ENCODE results near the gene CRYBG3. TPM values are rescaled to one million over a fixed set of nuclear protein-coding genes. Genes with fewer than 3 reads are reported as not detected.

CRYBG3 gene
- total RNA-seq, 1 experiment from 2014 or later = 5.9 TPM

- no peak overlapping the region for H4K8ac ChIP-seq (replicated peaks; ENCODE audit: insufficient read length, low read depth, low read length)
- no peaks in the 10 kb centered on the region for H3K27me3 ChIP-seq (ENCODE audit: insufficient read depth, low read length)
- no peak overlapping the region for H3K4me3 Mint-ChIP-seq
- WGBS (ENCODE audit: extremely low coverage, insufficient read length, low lambda C conversion rate) = no CpG with 5 or more reads among the region's 1 CpG
- peaks cover 5% of the 10 kb centered on the region for H3K23me2 ChIP-seq (ENCODE audit: insufficient read length, low read depth, low read length, poor library complexity, severe bottlenecking)
- H2AK5ac ChIP-seq (ENCODE audit: insufficient read length, low read length) = no peak overlapping the region
- H3K4ac ChIP-seq (ENCODE audit: low read depth, low read length) = no peak overlapping the region
- H2BK20ac ChIP-seq (ENCODE audit: low read depth, low read length, poor library complexity, severe bottlenecking) = no peak overlapping the region
- no peak overlapping the region for H3K9ac ChIP-seq (ENCODE audit: extremely low read depth, insufficient read length, low read length)
- DNase-seq = no peak
- H3K79me2 ChIP-seq (ENCODE audit: insufficient read depth, low read length) = no peaks in the 10 kb centered on the region
- H3K27ac Mint-ChIP-seq = no peak overlapping the region
- no peak overlapping the region for H2AFZ ChIP-seq (ENCODE audit: low read length)
- no peak overlapping the region for H2BK12ac ChIP-seq (ENCODE audit: insufficient read length, low read depth, low read length)
- H3K9me3 ChIP-seq (ENCODE audit: control insufficient read depth, low read depth, low read length) = no peaks in the 10 kb centered on the region
- H3K4me1 Mint-ChIP-seq = peaks cover 7% of the 10 kb centered on the region in 2 experiments; a peak in 3 of 4 replicates
- H3K27me3 Mint-ChIP-seq (ENCODE audit: low read depth) = peaks cover 30% of the 10 kb centered on the region
- no peak overlapping the region for H3K4me2 ChIP-seq (ENCODE audit: insufficient read depth, insufficient read length, low read length)
- no peaks in the 10 kb centered on the region for H3K79me1 ChIP-seq (ENCODE audit: insufficient read depth, low read depth, low read length, poor library complexity, severe bottlenecking)
- no peak overlapping the region for H4K5ac ChIP-seq (ENCODE audit: insufficient read length, low read depth, low read length)
- H2BK15ac ChIP-seq (ENCODE audit: low read depth, low read length) = no peak overlapping the region
- no peak overlapping the region for H3K27ac ChIP-seq (ENCODE audit: insufficient read length, low read depth, low read length)
- no peak overlapping the region for H4K91ac ChIP-seq (ENCODE audit: insufficient read length, low read depth, low read length)
- H3K14ac ChIP-seq (ENCODE audit: insufficient read depth, low read length) = no peak overlapping the region
- H2BK120ac ChIP-seq (ENCODE audit: low read depth, low read length, poor library complexity, severe bottlenecking) = no peak overlapping the region
- H4K20me1 ChIP-seq (ENCODE audit: control insufficient read depth, insufficient read depth, insufficient read length) = no peaks in the 10 kb centered on the region
- TF ChIP-seq, protein P1, sequence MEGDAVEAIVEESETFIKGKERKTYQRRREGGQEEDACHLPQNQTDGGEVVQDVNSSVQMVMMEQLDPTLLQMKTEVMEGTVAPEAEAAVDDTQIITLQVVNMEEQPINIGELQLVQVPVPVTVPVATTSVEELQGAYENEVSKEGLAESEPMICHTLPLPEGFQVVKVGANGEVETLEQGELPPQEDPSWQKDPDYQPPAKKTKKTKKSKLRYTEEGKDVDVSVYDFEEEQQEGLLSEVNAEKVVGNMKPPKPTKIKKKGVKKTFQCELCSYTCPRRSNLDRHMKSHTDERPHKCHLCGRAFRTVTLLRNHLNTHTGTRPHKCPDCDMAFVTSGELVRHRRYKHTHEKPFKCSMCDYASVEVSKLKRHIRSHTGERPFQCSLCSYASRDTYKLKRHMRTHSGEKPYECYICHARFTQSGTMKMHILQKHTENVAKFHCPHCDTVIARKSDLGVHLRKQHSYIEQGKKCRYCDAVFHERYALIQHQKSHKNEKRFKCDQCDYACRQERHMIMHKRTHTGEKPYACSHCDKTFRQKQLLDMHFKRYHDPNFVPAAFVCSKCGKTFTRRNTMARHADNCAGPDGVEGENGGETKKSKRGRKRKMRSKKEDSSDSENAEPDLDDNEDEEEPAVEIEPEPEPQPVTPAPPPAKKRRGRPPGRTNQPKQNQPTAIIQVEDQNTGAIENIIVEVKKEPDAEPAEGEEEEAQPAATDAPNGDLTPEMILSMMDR (conservative IDR thresholded peaks at IDR 0.05) = no peak
- no peak overlapping the region for H2BK5ac ChIP-seq (ENCODE audit: insufficient read length, low read length)
- H3K23ac ChIP-seq (ENCODE audit: insufficient read length, low read depth, low read length) = no peak overlapping the region
- no peaks in the 10 kb centered on the region for H3K9me3 Mint-ChIP-seq
- H3T11ph ChIP-seq (ENCODE audit: low read length) = no peak overlapping the region
- H3K36me3 Mint-ChIP-seq (ENCODE audit: insufficient read depth in 1 of 3, low read depth in 3 of 3) = peaks cover 0 to 3% (median 0%) of the 10 kb centered on the region in 3 experiments; a peak in 2 of 7 replicates
- H3K56ac ChIP-seq (ENCODE audit: insufficient read length, low read depth, low read length) = no peak overlapping the region
- no peaks in the 10 kb centered on the region for H3K4me1 ChIP-seq (ENCODE audit: insufficient read depth, low read length)
- no peak overlapping the region for H3K18ac ChIP-seq (ENCODE audit: insufficient read length, low read depth, low read length)
These were observed 148.3 kb downstream of the CRYBG3 start for GRCh38 chr3:97970156-97970555.

Data from H9 (cell line).